K562 (cell line): Measurements from ENCODE around the gene ZNF512B. TPM values are rescaled to one million over a fixed set of nuclear protein-coding genes. Genes with fewer than 3 reads are reported as not detected.

Source experiments
- CBFA2T3 ChIP-seq: fragments of 450-650 bp; IDR thresholded peaks from 2 replicates; pipeline ENCODE4 v1.6.1; 2017
- CBX8 ChIP-seq: fragments of 200-600 bp; sonication (generic); IDR thresholded peaks from 2 replicates; pipeline ENCODE4 v1.6.1; 2012; ENCODE audit warnings: borderline replicate concordance, mixed run types, low read depth, mild to moderate bottlenecking, moderate library complexity, mixed read lengths, low read length, control low read depth, inconsistent platforms; ENCODE audit not compliant: poor library complexity, severe bottlenecking; ENCODE audit errors: extremely low read depth
- CREM ChIP-seq: IDR thresholded peaks from 2 replicates; pipeline ENCODE4 v1.6.1; 2014; ENCODE audit warnings: antibody characterized with exemption, low read depth
- GATAD2B ChIP-seq: fragments of 450-650 bp; IDR thresholded peaks from 2 replicates; pipeline ENCODE4 v1.6.1; 2017; ENCODE audit warnings: mild to moderate bottlenecking, borderline replicate concordance
- HNRNPLL ChIP-seq: fragments of 200-400 bp; formaldehyde crosslinking; IDR thresholded peaks from 2 replicates; pipeline ENCODE4 v1.6.1; 2017; ENCODE audit warnings: low read length, low read depth, mild to moderate bottlenecking; ENCODE audit not compliant: poor library complexity, severe bottlenecking
- HNRNPUL1 ChIP-seq: fragments of 200-400 bp; formaldehyde crosslinking; IDR thresholded peaks from 2 replicates; pipeline ENCODE4 v1.6.1; 2017; ENCODE audit warnings: low read length
- MCM7 ChIP-seq, 2 experiments: fragments of 450-650 bp; IDR thresholded peaks; 2 replicates each; pipeline ENCODE4 v1.6.1; 2016 to 2018
- NCOA4 ChIP-seq: fragments of 450-650 bp; IDR thresholded peaks from 2 replicates; pipeline ENCODE4 v1.6.1; 2018; ENCODE audit warnings: mild to moderate bottlenecking; ENCODE audit not compliant: partially characterized antibody
- NFIC ChIP-seq: fragments of 450-650 bp; IDR thresholded peaks from 2 replicates; pipeline ENCODE4 v1.6.1; 2017; ENCODE audit warnings: mild to moderate bottlenecking, inconsistent platforms
- RBM39 ChIP-seq: fragments of 200-400 bp; formaldehyde crosslinking; optimal IDR thresholded peaks from 2 replicates; pipeline ENCODE3; 2018; ENCODE audit warnings: low read depth, low read length
- SRSF3 ChIP-seq: fragments of 200-400 bp; formaldehyde crosslinking; IDR thresholded peaks from 2 replicates; pipeline ENCODE4 v1.6.1; 2016; ENCODE audit warnings: mild to moderate bottlenecking, low read length, moderate library complexity; ENCODE audit not compliant: insufficient read depth
- SRSF7 ChIP-seq: fragments of 200-400 bp; formaldehyde crosslinking; optimal IDR thresholded peaks from 2 replicates; pipeline ENCODE3; 2017; ENCODE audit warnings: mild to moderate bottlenecking, low read depth, low read length
- SRSF9 ChIP-seq: fragments of 200-400 bp; formaldehyde crosslinking; IDR thresholded peaks from 2 replicates; pipeline ENCODE4 v1.6.1; 2017; ENCODE audit warnings: low read depth, low read length, borderline replicate concordance
- SUPT5H ChIP-seq: fragments of 450-650 bp; IDR thresholded peaks from 2 replicates; pipeline ENCODE4 v1.6.1; 2016
- ZBTB8A ChIP-seq: fragments of 450-650 bp; IDR thresholded peaks from 2 replicates; pipeline ENCODE4 v1.6.1; 2018; ENCODE audit warnings: mild to moderate bottlenecking, moderate library complexity; ENCODE audit not compliant: partially characterized antibody
- ZNF507 ChIP-seq: conservative IDR thresholded peaks from 2 replicates; pipeline ENCODE4 v1.6.1; 2017; ENCODE audit warnings: missing genetic modification characterization, missing compliant biosample characterization
- ZZZ3 ChIP-seq: fragments of 450-650 bp; IDR thresholded peaks from 2 replicates; pipeline ENCODE4 v1.6.1; 2016; ENCODE audit warnings: antibody characterized with exemption, mild to moderate bottlenecking, moderate library complexity
- polyA plus RNA-seq, 8 experiments: library from polyadenylated mRNA; depleted of rRNA in 4 of 8; stranded (reverse) in 5 of 8; unstranded in 3 of 8; fragments of >200 nt; fragmentation: Nextera tagmentation in 2 of 8; fragmentation: Illumina TruSeq in 1 of 8; extraction: Ambion mirVana in 2 of 8; extraction: Trizol in 1 of 8; gene quantifications; 2 replicates each; pipeline versions ENCODE4 v1.2.1 to v1.2.3, GENCODE V29; 2011 to 2014; ENCODE audit warnings: inconsistent platforms in 1 of 8, missing spikeins in 1 of 8
- total RNA-seq, 7 experiments: library from RNA; depleted of rRNA in 6 of 7; stranded (reverse); fragments of >200 nt in 6 of 7; fragmentation: Illumina TruSeq in 2 of 7; extraction: Trizol in 2 of 7; gene quantifications; 2 replicates each; pipeline versions ENCODE4 v1.2.1 to v1.2.3, GENCODE V29; 2011 to 2021; ENCODE audit warnings: low replicate concordance in 1 of 7
- TF ChIP-seq, protein P1 (sequence below), 2 experiments: fragments of 450-650 bp in 1 of 2; IDR thresholded peaks; 2 replicates each; pipeline ENCODE4 v1.6.1; 2011 to 2017; ENCODE audit warnings: low read depth in 2 of 2, antibody characterized with exemption in 1 of 2, borderline replicate concordance in 1 of 2, low read length in 1 of 2, mild to moderate bottlenecking in 1 of 2, mixed read lengths in 1 of 2; ENCODE audit not compliant: control insufficient read depth in 1 of 2
- TF ChIP-seq, protein P2 (sequence below): IDR thresholded peaks from 2 replicates; pipeline ENCODE4 v1.6.1; 2014; ENCODE audit warnings: antibody characterized with exemption
- TF ChIP-seq, protein P3 (sequence below): fragments of 150-350 bp; conservative IDR thresholded peaks from 2 replicates; pipeline ENCODE4 v1.6.1; 2014; ENCODE audit warnings: low read length

ZNF512B gene
- total and polyA plus RNA-seq, 9 of the 15 experiments (the other 6 are each of a cell fraction or from before 2014, with no cell fraction given): 0.01 to 27.8 (median 8.2) TPM

DNA sequence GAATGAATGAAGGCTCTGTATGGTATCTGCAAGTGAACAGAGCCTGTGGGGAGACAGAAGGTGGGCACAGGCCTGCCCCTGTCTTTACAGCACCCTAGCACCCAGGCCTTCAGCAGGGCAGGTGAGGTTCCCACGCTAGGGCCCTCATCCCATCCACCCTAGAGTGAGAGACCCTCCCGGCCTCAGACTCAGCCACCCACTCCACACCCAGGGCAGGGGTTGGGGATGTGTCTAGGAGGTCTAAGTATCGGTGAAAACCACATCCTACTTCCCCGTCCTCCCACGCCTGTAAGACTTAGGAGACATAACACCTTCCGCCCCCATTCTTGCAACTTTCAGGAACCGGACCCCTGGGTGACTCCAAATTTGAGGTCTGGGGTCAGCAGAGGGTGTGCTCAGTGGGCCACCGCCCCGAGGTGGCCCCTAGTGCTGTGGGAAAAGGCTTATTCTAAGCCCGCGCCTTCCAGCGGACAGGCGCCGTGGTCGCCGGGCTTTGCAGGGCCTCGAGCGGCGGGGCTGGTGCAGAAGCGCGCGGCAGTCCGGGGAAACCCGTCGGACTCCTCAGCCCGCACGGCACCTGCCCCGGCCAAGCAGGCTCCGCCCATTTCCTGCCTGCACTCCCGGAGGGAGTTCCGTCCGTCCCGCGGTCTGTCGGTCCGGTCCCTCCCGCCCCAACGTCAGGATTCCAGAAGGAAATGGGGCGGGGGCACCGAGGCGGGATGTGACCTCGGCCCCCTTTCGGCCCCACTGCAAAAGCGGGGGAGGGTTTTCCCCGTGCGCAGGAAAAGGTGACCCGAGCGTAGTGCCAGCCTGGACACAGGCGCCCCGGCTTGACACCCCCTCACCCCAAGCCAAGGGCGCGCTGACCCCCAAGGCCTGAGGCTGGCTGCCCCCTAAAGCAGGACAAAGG lies 8.8 kb upstream of the ZNF512B start (continued):
- TF ChIP-seq CBX8 (no peak), SRSF7 (no peak), ZNF507 (tag) (no peak), GATAD2B (no peak), CBFA2T3 (no peak), NCOA4 (no peak), ZZZ3 (no peak), ZBTB8A (no peak), NFIC (0 out of 2 replicates have a peak, but pooled peaks have one; percentile 3), HNRNPLL (peak; percentile 51), HNRNPUL1 (no peak), RBM39 (no peak), MCM7 (IDR thresholded peaks at IDR 0.05) (no peak), CREM (peak; percentile 60; the same call in 1 of the 2 replicates), SRSF9 (no peak), SRSF3 (no peak), SUPT5H (peak; percentile 55)
- TF ChIP-seq, protein P1, sequence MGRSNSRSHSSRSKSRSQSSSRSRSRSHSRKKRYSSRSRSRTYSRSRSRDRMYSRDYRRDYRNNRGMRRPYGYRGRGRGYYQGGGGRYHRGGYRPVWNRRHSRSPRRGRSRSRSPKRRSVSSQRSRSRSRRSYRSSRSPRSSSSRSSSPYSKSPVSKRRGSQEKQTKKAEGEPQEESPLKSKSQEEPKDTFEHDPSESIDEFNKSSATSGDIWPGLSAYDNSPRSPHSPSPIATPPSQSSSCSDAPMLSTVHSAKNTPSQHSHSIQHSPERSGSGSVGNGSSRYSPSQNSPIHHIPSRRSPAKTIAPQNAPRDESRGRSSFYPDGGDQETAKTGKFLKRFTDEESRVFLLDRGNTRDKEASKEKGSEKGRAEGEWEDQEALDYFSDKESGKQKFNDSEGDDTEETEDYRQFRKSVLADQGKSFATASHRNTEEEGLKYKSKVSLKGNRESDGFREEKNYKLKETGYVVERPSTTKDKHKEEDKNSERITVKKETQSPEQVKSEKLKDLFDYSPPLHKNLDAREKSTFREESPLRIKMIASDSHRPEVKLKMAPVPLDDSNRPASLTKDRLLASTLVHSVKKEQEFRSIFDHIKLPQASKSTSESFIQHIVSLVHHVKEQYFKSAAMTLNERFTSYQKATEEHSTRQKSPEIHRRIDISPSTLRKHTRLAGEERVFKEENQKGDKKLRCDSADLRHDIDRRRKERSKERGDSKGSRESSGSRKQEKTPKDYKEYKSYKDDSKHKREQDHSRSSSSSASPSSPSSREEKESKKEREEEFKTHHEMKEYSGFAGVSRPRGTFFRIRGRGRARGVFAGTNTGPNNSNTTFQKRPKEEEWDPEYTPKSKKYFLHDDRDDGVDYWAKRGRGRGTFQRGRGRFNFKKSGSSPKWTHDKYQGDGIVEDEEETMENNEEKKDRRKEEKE (IDR thresholded peaks at IDR 0.05; ENCODE audit: borderline replicate concordance in 1 of 2, control insufficient read depth in 1 of 2, low read depth in 2 of 2, low read length in 1 of 2): no peak
- TF ChIP-seq, protein P2, sequence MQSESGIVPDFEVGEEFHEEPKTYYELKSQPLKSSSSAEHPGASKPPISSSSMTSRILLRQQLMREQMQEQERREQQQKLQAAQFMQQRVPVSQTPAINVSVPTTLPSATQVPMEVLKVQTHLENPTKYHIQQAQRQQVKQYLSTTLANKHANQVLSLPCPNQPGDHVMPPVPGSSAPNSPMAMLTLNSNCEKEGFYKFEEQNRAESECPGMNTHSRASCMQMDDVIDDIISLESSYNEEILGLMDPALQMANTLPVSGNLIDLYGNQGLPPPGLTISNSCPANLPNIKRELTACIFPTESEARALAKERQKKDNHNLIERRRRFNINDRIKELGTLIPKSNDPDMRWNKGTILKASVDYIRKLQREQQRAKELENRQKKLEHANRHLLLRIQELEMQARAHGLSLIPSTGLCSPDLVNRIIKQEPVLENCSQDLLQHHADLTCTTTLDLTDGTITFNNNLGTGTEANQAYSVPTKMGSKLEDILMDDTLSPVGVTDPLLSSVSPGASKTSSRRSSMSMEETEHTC: no peak
- TF ChIP-seq, protein P3, sequence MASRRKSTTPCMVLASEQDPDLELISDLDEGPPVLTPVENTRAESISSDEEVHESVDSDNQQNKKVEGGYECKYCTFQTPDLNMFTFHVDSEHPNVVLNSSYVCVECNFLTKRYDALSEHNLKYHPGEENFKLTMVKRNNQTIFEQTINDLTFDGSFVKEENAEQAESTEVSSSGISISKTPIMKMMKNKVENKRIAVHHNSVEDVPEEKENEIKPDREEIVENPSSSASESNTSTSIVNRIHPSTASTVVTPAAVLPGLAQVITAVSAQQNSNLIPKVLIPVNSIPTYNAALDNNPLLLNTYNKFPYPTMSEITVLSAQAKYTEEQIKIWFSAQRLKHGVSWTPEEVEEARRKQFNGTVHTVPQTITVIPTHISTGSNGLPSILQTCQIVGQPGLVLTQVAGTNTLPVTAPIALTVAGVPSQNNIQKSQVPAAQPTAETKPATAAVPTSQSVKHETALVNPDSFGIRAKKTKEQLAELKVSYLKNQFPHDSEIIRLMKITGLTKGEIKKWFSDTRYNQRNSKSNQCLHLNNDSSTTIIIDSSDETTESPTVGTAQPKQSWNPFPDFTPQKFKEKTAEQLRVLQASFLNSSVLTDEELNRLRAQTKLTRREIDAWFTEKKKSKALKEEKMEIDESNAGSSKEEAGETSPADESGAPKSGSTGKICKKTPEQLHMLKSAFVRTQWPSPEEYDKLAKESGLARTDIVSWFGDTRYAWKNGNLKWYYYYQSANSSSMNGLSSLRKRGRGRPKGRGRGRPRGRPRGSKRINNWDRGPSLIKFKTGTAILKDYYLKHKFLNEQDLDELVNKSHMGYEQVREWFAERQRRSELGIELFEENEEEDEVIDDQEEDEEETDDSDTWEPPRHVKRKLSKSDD: no peak
